PC-3 (cell line): Measurements from ENCODE around the gene RSRC1.

Source experiments
- EZH2 ChIP-seq: fragments of 300-600 bp; sonication (generic); IDR thresholded peaks from one replicate; pipeline ENCODE4 v1.6.1; 2017; ENCODE audit warnings: antibody characterized with exemption, mild to moderate bottlenecking, low read length; ENCODE audit not compliant: unreplicated experiment
- EZH2phosphoT487 ChIP-seq: fragments of 300-600 bp; sonication (generic); IDR thresholded peaks from 2 replicates; pipeline ENCODE4 v1.6.1; 2018; ENCODE audit warnings: mild to moderate bottlenecking, antibody characterized with exemption, low read length, borderline replicate concordance
- TF ChIP-seq, protein P1 (sequence below): fragments of 300-600 bp; sonication (generic); conservative IDR thresholded peaks from 2 replicates; pipeline ENCODE4 v1.5.1; 2017; ENCODE audit warnings: antibody characterized with exemption, low read depth, mild to moderate bottlenecking, low read length

DNA sequence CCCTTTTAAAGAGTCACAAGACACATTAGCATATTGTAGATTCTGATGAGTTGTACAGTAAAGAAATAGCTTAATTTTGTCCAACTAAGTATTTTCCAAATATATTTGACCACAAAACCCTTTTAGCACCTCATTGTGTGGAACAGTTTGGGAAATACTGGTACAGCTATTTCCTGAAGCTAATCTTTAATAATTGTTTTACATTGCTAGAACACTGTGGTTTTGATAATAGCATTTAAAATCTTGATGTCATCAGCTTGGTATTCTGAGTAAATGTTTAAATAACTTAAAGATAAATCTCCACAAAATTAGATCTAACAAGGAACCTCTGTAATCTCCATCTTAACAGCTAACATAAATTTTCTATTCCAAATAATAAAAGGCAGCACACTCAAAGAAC lies 321.1 kb downstream of the RSRC1 start:
- TF ChIP-seq, protein P1, sequence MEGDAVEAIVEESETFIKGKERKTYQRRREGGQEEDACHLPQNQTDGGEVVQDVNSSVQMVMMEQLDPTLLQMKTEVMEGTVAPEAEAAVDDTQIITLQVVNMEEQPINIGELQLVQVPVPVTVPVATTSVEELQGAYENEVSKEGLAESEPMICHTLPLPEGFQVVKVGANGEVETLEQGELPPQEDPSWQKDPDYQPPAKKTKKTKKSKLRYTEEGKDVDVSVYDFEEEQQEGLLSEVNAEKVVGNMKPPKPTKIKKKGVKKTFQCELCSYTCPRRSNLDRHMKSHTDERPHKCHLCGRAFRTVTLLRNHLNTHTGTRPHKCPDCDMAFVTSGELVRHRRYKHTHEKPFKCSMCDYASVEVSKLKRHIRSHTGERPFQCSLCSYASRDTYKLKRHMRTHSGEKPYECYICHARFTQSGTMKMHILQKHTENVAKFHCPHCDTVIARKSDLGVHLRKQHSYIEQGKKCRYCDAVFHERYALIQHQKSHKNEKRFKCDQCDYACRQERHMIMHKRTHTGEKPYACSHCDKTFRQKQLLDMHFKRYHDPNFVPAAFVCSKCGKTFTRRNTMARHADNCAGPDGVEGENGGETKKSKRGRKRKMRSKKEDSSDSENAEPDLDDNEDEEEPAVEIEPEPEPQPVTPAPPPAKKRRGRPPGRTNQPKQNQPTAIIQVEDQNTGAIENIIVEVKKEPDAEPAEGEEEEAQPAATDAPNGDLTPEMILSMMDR, result no peak
- no peak for TF ChIP-seq EZH2phosphoT487
- no peak for TF ChIP-seq EZH2
